Measurements from ENCODE around the gene AFAP1.

AFAP1 gene

DNA sequence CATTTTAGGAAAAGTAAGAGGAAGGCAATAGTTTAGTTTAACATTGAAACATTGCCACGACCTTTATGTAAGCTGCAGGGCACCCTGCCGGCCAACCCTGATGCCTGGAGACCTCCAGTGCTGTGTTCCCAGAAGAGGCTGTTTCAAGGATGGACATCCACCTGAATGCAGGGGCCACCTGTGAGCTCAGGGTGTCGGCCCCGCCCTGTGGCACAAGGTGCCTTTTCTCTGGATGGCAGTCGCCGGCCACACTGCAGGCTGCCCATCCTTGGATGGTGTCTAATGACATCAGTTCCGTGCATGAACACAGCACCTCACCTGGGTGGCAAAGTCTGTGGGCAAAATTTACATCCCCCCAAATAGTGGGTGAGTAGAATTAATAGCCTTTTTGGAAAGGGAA, 180.0 kb downstream of the AFAP1 start:
- no peak overlapping the region for H3K27ac ChIP-seq
- H3K4me1 ChIP-seq = peaks cover 0 to 14% (median 2%) of the 10 kb centered on the region in 4 donors
- no peaks in the 10 kb centered on the region for H3K9me3 ChIP-seq
- no peak overlapping the region for H3K4me3 ChIP-seq
- TF ChIP-seq CTCF (IDR thresholded peaks at IDR 0.05) = no peak
- peaks cover 5 to 62% (median 25%) of the 10 kb centered on the region in 3 donors for H3K36me3 ChIP-seq
- no peak for DNase-seq
- intact Hi-C loops (cut with DNase I; ENCODE audit: low total_unique reads) = loop anchor here (5.0 kb wide), 1 partner anchor 228 kb away; no protein-coding TSS in a partner anchor
- no peaks in the 10 kb centered on the region for H3K27me3 ChIP-seq

- TF ChIP-seq CTCF (IDR thresholded peaks at IDR 0.05) = no peak
- Histone ChIP-seq H3K4me3 (no peak overlapping the region), H3K4me1 (peaks cover 0 to 14% (median 2%) of the 10 kb centered on the region in 4 donors), H3K27me3 (no peaks in the 10 kb centered on the region), H3K27ac (no peak overlapping the region), H3K9me3 (no peaks in the 10 kb centered on the region), H3K36me3 (peaks cover 5 to 58% (median 25%) of the 10 kb centered on the region in 3 donors)
- DNase-seq = no peak
- intact Hi-C loops (cut with DNase I; ENCODE audit: low total_unique reads) = no loop called here
These were observed 180.4 kb downstream of the AFAP1 start for GRCh38 chr4:7759216-7759615.

DNA sequence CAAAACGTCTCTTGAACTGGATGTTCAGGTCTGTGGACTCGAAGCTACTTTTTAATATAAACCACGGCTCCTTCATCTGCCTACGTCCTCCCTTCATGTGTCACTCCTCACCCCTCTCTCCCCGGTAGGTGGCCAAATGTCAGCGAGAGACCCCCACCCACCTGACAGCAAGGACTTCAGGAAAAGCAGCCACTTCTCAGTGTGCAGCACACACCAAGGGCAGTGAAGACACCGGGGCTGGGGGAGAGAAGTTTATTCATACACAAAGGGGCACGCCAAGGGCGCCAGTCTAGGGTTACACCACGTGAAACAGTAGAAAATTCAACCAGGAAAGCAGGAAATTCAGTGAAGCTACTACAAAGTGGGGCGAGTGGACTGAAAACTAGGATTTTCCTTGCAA, 181.2 kb downstream of the AFAP1 start:
- intact Hi-C loops (cut with DNase I; ENCODE audit: low total_unique reads) = no loop called here
- Histone ChIP-seq H3K4me3 (no peak overlapping the region), H3K27ac (no peak overlapping the region), H3K9me3 (no peaks in the 10 kb centered on the region), H3K27me3 (no peaks in the 10 kb centered on the region), H3K36me3 (peaks cover 5 to 50% (median 25%) of the 10 kb centered on the region in 3 donors), H3K4me1 (peaks cover 0 to 14% (median 2%) of the 10 kb centered on the region in 4 donors)
- DNase-seq = no peak
- TF ChIP-seq CTCF (IDR thresholded peaks at IDR 0.05) = no peak

DNA sequence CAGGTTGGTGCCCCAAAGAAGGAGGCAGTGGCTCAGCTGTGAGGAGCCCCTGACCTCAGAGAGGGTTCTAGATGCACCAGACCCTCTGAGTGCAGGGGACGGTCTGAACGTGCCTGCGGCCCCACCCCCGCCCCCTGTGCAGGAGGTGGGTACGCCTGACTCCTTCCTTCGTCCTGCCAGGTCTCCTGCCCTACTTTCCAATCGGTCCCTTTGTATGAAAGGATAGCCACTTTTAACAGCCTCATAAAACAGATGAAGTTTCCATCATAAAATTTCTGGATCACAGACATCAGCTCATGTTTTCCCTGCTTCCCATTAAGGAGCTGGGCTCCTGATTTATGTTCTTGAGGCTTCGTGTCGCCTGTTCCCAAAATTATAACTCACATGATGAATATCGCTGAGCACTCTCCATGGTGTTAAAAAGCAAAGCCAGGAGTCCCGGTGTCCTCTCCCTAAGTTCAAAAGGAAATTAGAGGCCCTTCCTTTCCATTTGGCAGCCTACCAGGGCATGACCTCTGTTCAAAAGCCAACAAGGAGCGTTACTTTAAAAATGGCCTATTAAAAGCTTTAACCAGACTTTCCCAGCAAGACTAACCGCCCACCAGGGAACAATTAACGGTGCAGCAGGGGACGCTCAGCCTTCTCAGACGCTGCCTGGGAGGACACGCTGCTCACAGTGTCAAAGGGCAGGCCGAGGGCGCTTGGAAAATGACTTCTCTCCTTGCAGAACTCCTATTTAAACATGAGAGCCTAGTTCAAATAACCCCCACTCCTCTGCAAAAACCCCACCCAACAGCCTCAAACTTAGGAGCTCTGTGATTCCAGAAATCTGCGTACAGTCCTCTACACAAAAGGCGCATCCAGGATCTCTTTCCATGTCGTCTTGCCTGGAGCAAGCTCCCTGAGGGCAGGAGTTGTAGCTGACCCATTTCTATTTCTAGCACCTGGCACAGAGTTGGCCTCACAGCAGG, 181.9 kb downstream of the AFAP1 start:
- Histone ChIP-seq H3K27me3 (no peaks in the 10 kb centered on the region), H3K4me3 (no peak overlapping the region), H3K9me3 (no peaks in the 10 kb centered on the region), H3K36me3 (peaks cover 5 to 43% (median 20%) of the 10 kb centered on the region in 3 donors), H3K27ac (peak overlapping the region in 1 of 2 donors; percentile 7), H3K4me1 (peaks cover 0 to 14% (median 2%) of the 10 kb centered on the region in 4 donors)
- DNase-seq = no peak
- TF ChIP-seq CTCF (IDR thresholded peaks at IDR 0.05) = no peak
- intact Hi-C loops (cut with DNase I; ENCODE audit: low total_unique reads) = no loop called here

DNA sequence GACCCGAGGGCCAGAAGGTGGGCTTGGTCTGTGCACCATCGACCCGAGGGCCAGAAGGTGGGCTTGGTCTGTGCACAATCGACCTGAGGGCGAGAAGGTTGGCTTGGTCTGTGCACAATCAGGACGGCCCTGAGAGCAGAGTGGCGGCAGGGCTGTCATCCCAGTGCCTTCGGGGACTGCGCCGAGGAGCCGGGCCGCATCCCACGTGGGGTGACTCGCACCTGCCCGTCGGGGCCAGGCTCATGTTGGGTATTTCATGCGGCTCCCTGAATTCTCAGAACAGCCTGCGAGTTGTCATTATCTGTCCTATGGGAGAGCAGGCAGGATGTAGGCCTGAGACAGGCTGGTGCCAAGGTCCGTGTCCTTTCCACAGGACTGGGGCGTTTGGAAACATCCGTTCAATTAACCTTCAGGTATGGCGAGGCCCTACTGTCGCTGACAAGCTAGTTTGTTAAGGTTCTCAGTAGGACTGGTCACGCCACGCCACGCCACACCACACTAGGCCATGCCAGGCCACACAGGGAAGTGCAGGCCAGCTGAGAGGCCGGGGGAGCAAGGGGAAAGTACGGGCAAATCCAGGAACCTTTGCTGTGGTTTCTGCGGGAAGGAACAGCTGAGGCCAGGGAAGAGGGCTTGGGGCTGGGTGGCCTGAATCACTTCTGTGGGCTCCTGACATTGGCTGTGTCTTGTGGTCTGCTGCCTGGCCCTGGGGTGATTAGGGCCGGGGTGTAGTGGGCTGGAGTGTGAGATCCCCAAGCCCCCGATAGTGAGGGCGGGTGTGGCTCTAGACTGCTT, 182.9 kb downstream of the AFAP1 start:
- no peak overlapping the region for H3K27ac ChIP-seq

More for the DNA sequence above, 182.9 kb downstream of the AFAP1 start:
- peaks cover 0 to 14% (median 2%) of the 10 kb centered on the region in 4 donors for H3K4me1 ChIP-seq
- TF ChIP-seq CTCF (IDR thresholded peaks at IDR 0.05) = no peak
- DNase-seq = no peak
- peaks cover 5 to 34% (median 15%) of the 10 kb centered on the region in 3 donors for H3K36me3 ChIP-seq
- H3K9me3 ChIP-seq = no peaks in the 10 kb centered on the region
- no peaks in the 10 kb centered on the region for H3K27me3 ChIP-seq
- no peak overlapping the region for H3K4me3 ChIP-seq
- intact Hi-C loops (cut with DNase I; ENCODE audit: low total_unique reads) = no loop called here
